GM18499 (cell line): ENCODE data around the gene HIP1.
"Not testable (repeated sequence)": the region's sequence is repeated elsewhere in the genome, so short reads cannot be mapped to it uniquely, and the experiment has no call there.

Experiments
- ATAC-seq: cut with Tn5 transposase; IDR thresholded peaks from one replicate; pipeline ENCODE4 v1.9.1; 2021; ENCODE audit warnings: moderate number of reproducible peaks; ENCODE audit not compliant: insufficient read depth, unreplicated experiment

The HIP1 gene

GRCh38 chr7:75647709-75648438 is 90.9 kb downstream of the HIP1 start:
- no peak for ATAC-seq

GRCh38 chr7:75646571-75647102 is 92.1 kb downstream of the HIP1 start:
- no peak for ATAC-seq

- no peak for ATAC-seq
Observed at GRCh38 chr7:75645570-75645969, 93.2 kb downstream of the HIP1 start.

GRCh38 chr7:75644589-75644988 is 94.2 kb downstream of the HIP1 start:
- no peak for ATAC-seq

- no peak for ATAC-seq
Observed at GRCh38 chr7:75642810-75643486, 95.8 kb downstream of the HIP1 start.

GRCh38 chr7:75640201-75640600 is 98.5 kb downstream of the HIP1 start:
- no peak for ATAC-seq

- no peak for ATAC-seq
Observed at GRCh38 chr7:75639886-75640190, 98.9 kb downstream of the HIP1 start.

GRCh38 chr7:75639071-75639885 is 99.5 kb downstream of the HIP1 start:
- no peak for ATAC-seq

GRCh38 chr7:75638594-75639070 is 100.1 kb downstream of the HIP1 start:
- ATAC-seq, result no peak

- ATAC-seq, result no peak
Observed at GRCh38 chr7:75637854-75638593, 100.7 kb downstream of the HIP1 start.

- ATAC-seq, result no peak
Observed at GRCh38 chr7:75635036-75635435, 103.7 kb downstream of the HIP1 start.

- ATAC-seq, result not testable (repeated sequence)
Observed at GRCh38 chr7:75632587-75632986, 106.2 kb downstream of the HIP1 start.

GRCh38 chr7:75631711-75632110 is 107.0 kb downstream of the HIP1 start:
- no peak for ATAC-seq

- no peak for ATAC-seq
Observed at GRCh38 chr7:75630549-75630948, 108.2 kb downstream of the HIP1 start.

- no peak for ATAC-seq
Observed at GRCh38 chr7:75629044-75629443, 109.7 kb downstream of the HIP1 start.

GRCh38 chr7:75628055-75628454 is 110.7 kb downstream of the HIP1 start:
- ATAC-seq, result no peak

GRCh38 chr7:75626954-75627353 is 111.8 kb downstream of the HIP1 start:
- no peak for ATAC-seq

GRCh38 chr7:75625868-75626267 is 112.9 kb downstream of the HIP1 start:
- ATAC-seq, result no peak

GRCh38 chr7:75624134-75624832 is 114.5 kb downstream of the HIP1 start:
- no peak for ATAC-seq
